ENCODE measurements around the gene ARPC1A. TPM values are rescaled to one million over a fixed set of nuclear protein-coding genes. Genes with fewer than 3 reads are reported as not detected.
"Not testable (repeated sequence)": the region's sequence is repeated elsewhere in the genome, so short reads cannot be mapped to it uniquely, and the experiment has no call there.

The ARPC1A gene
- total RNA-seq = 234 and 269 TPM in 2 replicates

GRCh38 chr7:99325592-99326407, at the start of gene ARPC1A:
TSS of gene ARPC1A (plus strand) at chr7:99325898. CDS start at chr7:99333354, 7,456 bp downstream.
- H3K4me3 ChIP-seq (ENCODE audit: low read depth, low read length) = peak within 1 kb of the TSS; percentile 95
- H3K36me3 ChIP-seq (ENCODE audit: control insufficient read depth, insufficient read depth, low read length) = no peaks in the 10 kb centered on the region
- FAIRE-seq = no peak
- TF ChIP-seq, protein P1, sequence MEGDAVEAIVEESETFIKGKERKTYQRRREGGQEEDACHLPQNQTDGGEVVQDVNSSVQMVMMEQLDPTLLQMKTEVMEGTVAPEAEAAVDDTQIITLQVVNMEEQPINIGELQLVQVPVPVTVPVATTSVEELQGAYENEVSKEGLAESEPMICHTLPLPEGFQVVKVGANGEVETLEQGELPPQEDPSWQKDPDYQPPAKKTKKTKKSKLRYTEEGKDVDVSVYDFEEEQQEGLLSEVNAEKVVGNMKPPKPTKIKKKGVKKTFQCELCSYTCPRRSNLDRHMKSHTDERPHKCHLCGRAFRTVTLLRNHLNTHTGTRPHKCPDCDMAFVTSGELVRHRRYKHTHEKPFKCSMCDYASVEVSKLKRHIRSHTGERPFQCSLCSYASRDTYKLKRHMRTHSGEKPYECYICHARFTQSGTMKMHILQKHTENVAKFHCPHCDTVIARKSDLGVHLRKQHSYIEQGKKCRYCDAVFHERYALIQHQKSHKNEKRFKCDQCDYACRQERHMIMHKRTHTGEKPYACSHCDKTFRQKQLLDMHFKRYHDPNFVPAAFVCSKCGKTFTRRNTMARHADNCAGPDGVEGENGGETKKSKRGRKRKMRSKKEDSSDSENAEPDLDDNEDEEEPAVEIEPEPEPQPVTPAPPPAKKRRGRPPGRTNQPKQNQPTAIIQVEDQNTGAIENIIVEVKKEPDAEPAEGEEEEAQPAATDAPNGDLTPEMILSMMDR (IDR thresholded peaks at IDR 0.05; ENCODE audit: insufficient read depth, low read length, severe bottlenecking) = peak; percentile 20
- H3K27me3 ChIP-seq (ENCODE audit: control insufficient read depth, insufficient read depth, low read length) = no peaks in the 10 kb centered on the region
- peak; percentile 86 for DNase-seq (ENCODE audit: low read depth)

DNA sequence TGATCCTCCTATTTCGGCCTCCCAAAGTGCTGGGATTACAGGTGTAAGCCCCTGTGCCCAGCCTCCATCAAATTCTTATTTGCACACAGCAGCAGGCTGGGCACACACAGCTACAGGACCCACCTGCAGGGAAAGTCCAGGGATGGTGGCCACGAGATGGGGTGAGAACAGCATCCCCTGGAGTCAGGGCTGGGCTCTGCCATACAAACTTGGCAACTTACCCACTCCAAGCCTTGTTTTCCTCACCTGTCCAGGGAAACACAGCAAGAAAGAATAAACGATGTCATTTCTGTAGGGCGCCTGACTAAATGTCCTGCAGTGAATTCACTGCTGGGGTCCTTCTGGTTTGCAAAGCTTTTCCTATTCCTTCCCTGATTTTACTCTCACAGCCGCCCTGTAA, 47.5 kb upstream of the ARPC1A start:
- TF ChIP-seq, protein P1 (IDR thresholded peaks at IDR 0.05; ENCODE audit: insufficient read depth, low read length, severe bottlenecking) = no peak
- DNase-seq (ENCODE audit: low read depth) (no peak), FAIRE-seq (no peak)
- H3K4me3 ChIP-seq (ENCODE audit: low read depth, low read length) = no peak overlapping the region
- H3K27me3 ChIP-seq (ENCODE audit: control insufficient read depth, insufficient read depth, low read length) = no peaks in the 10 kb centered on the region
- H3K36me3 ChIP-seq (ENCODE audit: control insufficient read depth, insufficient read depth, low read length) = no peaks in the 10 kb centered on the region

DNA sequence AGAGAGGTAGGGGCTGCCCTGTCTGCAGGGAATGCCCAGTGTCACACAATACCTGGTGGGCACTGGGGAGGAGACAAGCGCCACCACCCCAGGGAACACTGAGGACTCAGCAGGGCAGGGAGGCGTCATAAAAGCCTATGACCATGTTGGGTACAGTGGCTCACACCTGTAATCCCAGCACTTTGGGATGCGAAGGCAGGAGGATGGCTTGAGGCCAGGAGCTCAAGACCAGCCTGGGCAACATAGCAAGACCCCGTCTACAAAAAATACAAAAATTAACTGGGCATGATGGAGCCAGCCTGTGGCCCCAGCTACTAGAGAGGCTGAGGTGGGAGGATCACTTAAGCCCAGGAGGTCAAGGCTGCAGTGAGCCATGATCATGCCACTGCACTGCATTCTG, 41.5 kb upstream of the ARPC1A start:
- H3K27me3 ChIP-seq (ENCODE audit: control insufficient read depth, insufficient read depth, low read length); H3K4me3 ChIP-seq (ENCODE audit: low read depth, low read length); H3K36me3 ChIP-seq (ENCODE audit: control insufficient read depth, insufficient read depth, low read length); DNase-seq (ENCODE audit: low read depth); FAIRE-seq: not testable (repeated sequence)

- DNase-seq (ENCODE audit: low read depth) (no peak), FAIRE-seq (peak; percentile 13)
- TF ChIP-seq, protein P1 (IDR thresholded peaks at IDR 0.05; ENCODE audit: insufficient read depth, low read length, severe bottlenecking) = no peak
- H3K4me3 ChIP-seq (ENCODE audit: low read depth, low read length) = no peak overlapping the region
- no peaks in the 10 kb centered on the region for H3K27me3 ChIP-seq (ENCODE audit: control insufficient read depth, insufficient read depth, low read length)
- H3K36me3 ChIP-seq (ENCODE audit: control insufficient read depth, insufficient read depth, low read length) = no peaks in the 10 kb centered on the region
Observed at GRCh38 chr7:99287779-99288534, 37.7 kb upstream of the ARPC1A start.

- TF ChIP-seq, protein P1 (IDR thresholded peaks at IDR 0.05; ENCODE audit: insufficient read depth, low read length, severe bottlenecking) = no peak
- FAIRE-seq = no peak
- no peaks in the 10 kb centered on the region for H3K36me3 ChIP-seq (ENCODE audit: control insufficient read depth, insufficient read depth, low read length)
- no peaks in the 10 kb centered on the region for H3K27me3 ChIP-seq (ENCODE audit: control insufficient read depth, insufficient read depth, low read length)
- no peak overlapping the region for H3K4me3 ChIP-seq (ENCODE audit: low read depth, low read length)
- DNase-seq (ENCODE audit: low read depth) = no peak
Observed at GRCh38 chr7:99289185-99289584, 36.5 kb upstream of the ARPC1A start.

GRCh38 chr7:99290148-99290547, 35.5 kb upstream of the ARPC1A start:
- not testable (repeated sequence) for H3K4me3 ChIP-seq (ENCODE audit: low read depth, low read length); H3K27me3 ChIP-seq (ENCODE audit: control insufficient read depth, insufficient read depth, low read length); DNase-seq (ENCODE audit: low read depth); FAIRE-seq; H3K36me3 ChIP-seq (ENCODE audit: control insufficient read depth, insufficient read depth, low read length)

Data from bronchial epithelial cell (primary cell).